ENCODE data around the gene SLC26A4.

GRCh38 chr7:107687656-107688055 lies 27.0 kb downstream of the SLC26A4 start:
- TF ChIP-seq CTCF (IDR thresholded peaks at IDR 0.05) (no peak), EP300 (IDR thresholded peaks at IDR 0.05) (no peak), POLR2A (IDR thresholded peaks at IDR 0.05) (no peak)

Measured in tibial nerve (tissue), 4 donors.